Neural cell (in vitro differentiated cells): ENCODE data around the gene BMPR1B. TPM values are rescaled to one million over a fixed set of nuclear protein-coding genes. Genes with fewer than 3 reads are reported as not detected.

Experiments
- H2AFZ ChIP-seq: fragments of 200-600, 300-800 bp; sonication (generic), shearing (Covaris generic); 2 replicates; pipeline ENCODE4 v1.6.0; 2014; ENCODE audit warnings: low read depth, mild to moderate bottlenecking, antibody characterized with exemption, low read length, moderate library complexity
- H3F3A ChIP-seq: fragments of 200-600 bp; shearing (Covaris generic); 2 replicates; pipeline ENCODE4 v1.6.1; 2016; ENCODE audit warnings: mild to moderate bottlenecking, moderate library complexity, mixed read lengths, antibody characterized with exemption, low read length; ENCODE audit not compliant: insufficient read depth, poor library complexity, severe bottlenecking
- H3K27ac ChIP-seq: fragments of 200-600, 300-800 bp; sonication (generic), shearing (Covaris generic); 2 replicates; pipeline ENCODE4 v1.5.1; 2014; ENCODE audit warnings: mild to moderate bottlenecking, low read length, moderate library complexity
- H3K27me3 ChIP-seq: fragments of 300-800, 200-600 bp; sonication (generic), shearing (Covaris generic); 2 replicates; pipeline ENCODE4 v1.6.0; 2014; ENCODE audit warnings: mild to moderate bottlenecking, low read depth, low read length, moderate library complexity; ENCODE audit not compliant: insufficient read depth
- H3K36me3 ChIP-seq: fragments of 300-800, 200-600 bp; sonication (generic), shearing (Covaris generic); 2 replicates; pipeline ENCODE4 v1.5.1; 2014; ENCODE audit warnings: mild to moderate bottlenecking, antibody characterized with exemption, low read length, moderate library complexity; ENCODE audit not compliant: insufficient read depth
- H3K4me2 ChIP-seq: fragments of 300-800, 200-600 bp; sonication (generic), shearing (Covaris generic); 2 replicates; pipeline ENCODE4 v1.6.0; 2014; ENCODE audit warnings: mild to moderate bottlenecking, low read length
- H3K4me3 ChIP-seq: fragments of 300-800, 200-600 bp; sonication (generic), shearing (Covaris generic); 2 replicates; pipeline ENCODE4 v1.5.1; 2014; ENCODE audit warnings: mild to moderate bottlenecking, low read length, moderate library complexity
- H3K79me2 ChIP-seq: fragments of 200-600 bp; shearing (Covaris generic); replicated peaks from 2 replicates; pipeline ENCODE4 v1.6.0; 2014; ENCODE audit warnings: mild to moderate bottlenecking, low read length, moderate library complexity; ENCODE audit not compliant: insufficient read depth
- H3K9ac ChIP-seq: fragments of 300-800, 200-600 bp; sonication (generic), shearing (Covaris generic); 2 replicates; pipeline ENCODE4 v1.6.1; 2016; ENCODE audit warnings: mild to moderate bottlenecking, low read length, mixed read lengths
- H3K9me2 ChIP-seq: fragments of 200-600 bp; shearing (Covaris generic); 2 replicates; pipeline ENCODE4 v1.6.1; 2016; ENCODE audit warnings: mild to moderate bottlenecking, low read length, mixed read lengths; ENCODE audit not compliant: insufficient read depth
- H3K9me3 ChIP-seq: fragments of 200-600, 300-800 bp; sonication (generic), shearing (Covaris generic); 2 replicates; pipeline ENCODE4 v1.6.1; 2016; ENCODE audit warnings: mild to moderate bottlenecking, mixed run types, low read length, moderate library complexity, mixed read lengths
- H4K20me1 ChIP-seq: fragments of 200-600 bp; shearing (Covaris generic); 2 replicates; pipeline ENCODE4 v1.6.1; 2016; ENCODE audit warnings: mild to moderate bottlenecking, mixed run types; ENCODE audit not compliant: insufficient read depth
- CTCF ChIP-seq: fragments of 450-650 bp; IDR thresholded peaks from 2 replicates; pipeline ENCODE4 v1.5.1; 2014; ENCODE audit warnings: antibody characterized with exemption, mild to moderate bottlenecking, moderate library complexity; ENCODE audit not compliant: poor library complexity, severe bottlenecking
- EP300 ChIP-seq: fragments of 450-650 bp; conservative IDR thresholded peaks from 2 replicates; pipeline ENCODE4 v1.6.1; 2014; ENCODE audit warnings: antibody characterized with exemption, mild to moderate bottlenecking, moderate library complexity; ENCODE audit not compliant: poor library complexity, severe bottlenecking
- EZH2 ChIP-seq: fragments of 200-600, 300-800 bp; shearing (Covaris generic), sonication (generic); IDR thresholded peaks from 2 replicates; pipeline ENCODE4 v1.6.1; 2014; ENCODE audit warnings: antibody characterized with exemption, low read length, borderline replicate concordance, mild to moderate bottlenecking; ENCODE audit not compliant: insufficient read depth, poor library complexity, severe bottlenecking
- MXI1 ChIP-seq: fragments of 450-650 bp; conservative IDR thresholded peaks from 2 replicates; pipeline ENCODE4 v1.6.1; 2014; ENCODE audit warnings: antibody characterized with exemption, mild to moderate bottlenecking; ENCODE audit not compliant: poor library complexity, severe bottlenecking
- POLR2AphosphoS5 ChIP-seq: IDR thresholded peaks from 2 replicates; pipeline ENCODE4 v1.6.1; 2012
- RAD21 ChIP-seq: fragments of 450-650 bp; conservative IDR thresholded peaks from 2 replicates; pipeline ENCODE4 v1.6.1; 2014; ENCODE audit warnings: antibody characterized with exemption, mild to moderate bottlenecking, moderate library complexity
- REST ChIP-seq: IDR thresholded peaks from 2 replicates; pipeline ENCODE4 v1.6.1; 2012; ENCODE audit warnings: borderline replicate concordance
- SMC3 ChIP-seq: fragments of 450-650 bp; conservative IDR thresholded peaks from 2 replicates; pipeline ENCODE4 v1.6.1; 2014; ENCODE audit warnings: antibody characterized with exemption, mild to moderate bottlenecking, moderate library complexity; ENCODE audit not compliant: poor library complexity
- TAF1 ChIP-seq: IDR thresholded peaks from 2 replicates; pipeline ENCODE4 v1.6.1; 2012; ENCODE audit warnings: low read depth
- polyA plus RNA-seq: library from polyadenylated mRNA; depleted of rRNA; stranded (reverse); fragments of >200 nt; gene quantifications from 2 replicates; pipeline ENCODE4 v1.2.3, GENCODE V29; 2014

BMPR1B gene
- polyA plus RNA-seq, 1 donor from 2014 or later, result 1.6 TPM

GRCh38 chr4:94917146-94917545 is 159.4 kb downstream of the BMPR1B start:
- Histone ChIP-seq H3K4me3 (no peak overlapping the region), H3K36me3 (no peaks in the 10 kb centered on the region), H3K79me2 (no peaks in the 10 kb centered on the region), H3K9ac (no peak overlapping the region), H3K27me3 (no peaks in the 10 kb centered on the region), H3K9me2 (no peaks in the 10 kb centered on the region), H3K9me3 (peaks cover 7% of the 10 kb centered on the region), H3K27ac (no peak overlapping the region), H2AFZ (no peak overlapping the region), H3K4me2 (no peak overlapping the region), H4K20me1 (no peaks in the 10 kb centered on the region), H3F3A (no peaks in the 10 kb centered on the region)
- TF ChIP-seq SMC3 (no peak), CTCF (no peak), RAD21 (no peak)

GRCh38 chr4:94918543-94918942 is 160.8 kb downstream of the BMPR1B start:
- no peak overlapping the region for H2AFZ ChIP-seq
- no peaks in the 10 kb centered on the region for H3K36me3 ChIP-seq
- peaks cover 7% of the 10 kb centered on the region for H3K9me3 ChIP-seq
- TF ChIP-seq RAD21 (no peak), EZH2 (no peak)
- H3K27ac ChIP-seq, result no peak overlapping the region
- no peak overlapping the region for H3K4me3 ChIP-seq
- H3K4me2 ChIP-seq, result no peak overlapping the region
- H3K79me2 ChIP-seq, result no peaks in the 10 kb centered on the region
- no peak overlapping the region for H3K9ac ChIP-seq
- no peaks in the 10 kb centered on the region for H3K27me3 ChIP-seq
- H3F3A ChIP-seq, result no peaks in the 10 kb centered on the region
- H3K9me2 ChIP-seq, result no peaks in the 10 kb centered on the region
- H4K20me1 ChIP-seq, result no peaks in the 10 kb centered on the region

- H3K4me2 ChIP-seq, result no peak overlapping the region
- H3F3A ChIP-seq, result no peaks in the 10 kb centered on the region
- H2AFZ ChIP-seq, result no peak overlapping the region
- no peaks in the 10 kb centered on the region for H3K79me2 ChIP-seq
- no peaks in the 10 kb centered on the region for H3K27me3 ChIP-seq
- peaks cover 7% of the 10 kb centered on the region for H3K9me3 ChIP-seq
- no peaks in the 10 kb centered on the region for H4K20me1 ChIP-seq
- H3K9me2 ChIP-seq, result no peaks in the 10 kb centered on the region
- no peak overlapping the region for H3K4me3 ChIP-seq
- TF ChIP-seq MXI1 (no peak), EZH2 (no peak), REST (no peak), RAD21 (no peak), SMC3 (no peak), EP300 (no peak), TAF1 (no peak), POLR2AphosphoS5 (no peak), CTCF (no peak)
- H3K9ac ChIP-seq, result no peak overlapping the region
- H3K27ac ChIP-seq, result no peak overlapping the region
- H3K36me3 ChIP-seq, result no peaks in the 10 kb centered on the region
These were observed 162.6 kb downstream of the BMPR1B start for GRCh38 chr4:94920369-94920768.
